Measurements from ENCODE around the gene PGAP1.

GRCh38 chr2:196804381-196804780 lies 122.1 kb downstream of the PGAP1 start:
- TF ChIP-seq SIN3A (IDR thresholded peaks at IDR 0.05; ENCODE audit: borderline replicate concordance, insufficient read depth, low read depth, low read length), result no peak
- TF ChIP-seq, protein P1, sequence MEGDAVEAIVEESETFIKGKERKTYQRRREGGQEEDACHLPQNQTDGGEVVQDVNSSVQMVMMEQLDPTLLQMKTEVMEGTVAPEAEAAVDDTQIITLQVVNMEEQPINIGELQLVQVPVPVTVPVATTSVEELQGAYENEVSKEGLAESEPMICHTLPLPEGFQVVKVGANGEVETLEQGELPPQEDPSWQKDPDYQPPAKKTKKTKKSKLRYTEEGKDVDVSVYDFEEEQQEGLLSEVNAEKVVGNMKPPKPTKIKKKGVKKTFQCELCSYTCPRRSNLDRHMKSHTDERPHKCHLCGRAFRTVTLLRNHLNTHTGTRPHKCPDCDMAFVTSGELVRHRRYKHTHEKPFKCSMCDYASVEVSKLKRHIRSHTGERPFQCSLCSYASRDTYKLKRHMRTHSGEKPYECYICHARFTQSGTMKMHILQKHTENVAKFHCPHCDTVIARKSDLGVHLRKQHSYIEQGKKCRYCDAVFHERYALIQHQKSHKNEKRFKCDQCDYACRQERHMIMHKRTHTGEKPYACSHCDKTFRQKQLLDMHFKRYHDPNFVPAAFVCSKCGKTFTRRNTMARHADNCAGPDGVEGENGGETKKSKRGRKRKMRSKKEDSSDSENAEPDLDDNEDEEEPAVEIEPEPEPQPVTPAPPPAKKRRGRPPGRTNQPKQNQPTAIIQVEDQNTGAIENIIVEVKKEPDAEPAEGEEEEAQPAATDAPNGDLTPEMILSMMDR (IDR thresholded peaks at IDR 0.05), result no peak
